Breast epithelium (tissue), 3 donors: ENCODE measurements around the gene CDH13.

Source experiments
- POLR2AphosphoS5 ChIP-seq, 3 donors: sonication (generic); formaldehyde crosslinking; IDR thresholded peaks; one replicate each; pipeline ENCODE4 v1.6.1; 2017; ENCODE audit warnings: antibody characterized with exemption in 3 of 3
- TF ChIP-seq, protein P1 (sequence below), 3 donors: fragments of 450-650 bp; IDR thresholded peaks; one replicate each; pipeline ENCODE4 v1.5.1; 2016 to 2017; ENCODE audit warnings: antibody characterized with exemption in 3 of 3, mild to moderate bottlenecking in 3 of 3, moderate library complexity in 3 of 3

DNA sequence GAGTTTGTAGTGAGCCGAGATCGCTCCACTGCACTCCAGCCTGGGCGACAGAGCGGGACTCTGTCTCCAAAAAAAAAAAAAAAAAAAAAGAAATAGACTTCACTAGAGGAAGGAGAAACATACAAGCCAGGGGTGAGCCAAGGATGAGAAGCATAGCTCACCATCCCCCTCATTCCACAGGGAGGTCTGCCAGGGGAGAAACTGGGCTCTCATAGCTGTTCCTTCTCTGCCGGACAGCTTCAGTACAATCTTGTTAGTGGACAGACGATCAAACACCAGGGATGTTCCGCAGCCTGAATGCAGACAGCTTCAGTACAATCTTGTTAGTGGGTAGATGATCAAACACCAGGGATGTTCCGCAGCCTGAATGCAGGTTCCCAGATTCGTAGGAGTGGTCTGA lies 509.6 kb downstream of the CDH13 start:
- TF ChIP-seq, protein P1, sequence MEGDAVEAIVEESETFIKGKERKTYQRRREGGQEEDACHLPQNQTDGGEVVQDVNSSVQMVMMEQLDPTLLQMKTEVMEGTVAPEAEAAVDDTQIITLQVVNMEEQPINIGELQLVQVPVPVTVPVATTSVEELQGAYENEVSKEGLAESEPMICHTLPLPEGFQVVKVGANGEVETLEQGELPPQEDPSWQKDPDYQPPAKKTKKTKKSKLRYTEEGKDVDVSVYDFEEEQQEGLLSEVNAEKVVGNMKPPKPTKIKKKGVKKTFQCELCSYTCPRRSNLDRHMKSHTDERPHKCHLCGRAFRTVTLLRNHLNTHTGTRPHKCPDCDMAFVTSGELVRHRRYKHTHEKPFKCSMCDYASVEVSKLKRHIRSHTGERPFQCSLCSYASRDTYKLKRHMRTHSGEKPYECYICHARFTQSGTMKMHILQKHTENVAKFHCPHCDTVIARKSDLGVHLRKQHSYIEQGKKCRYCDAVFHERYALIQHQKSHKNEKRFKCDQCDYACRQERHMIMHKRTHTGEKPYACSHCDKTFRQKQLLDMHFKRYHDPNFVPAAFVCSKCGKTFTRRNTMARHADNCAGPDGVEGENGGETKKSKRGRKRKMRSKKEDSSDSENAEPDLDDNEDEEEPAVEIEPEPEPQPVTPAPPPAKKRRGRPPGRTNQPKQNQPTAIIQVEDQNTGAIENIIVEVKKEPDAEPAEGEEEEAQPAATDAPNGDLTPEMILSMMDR (IDR thresholded peaks at IDR 0.05), result no peak
- no peak for TF ChIP-seq POLR2AphosphoS5 (IDR thresholded peaks at IDR 0.05)
